ENCODE measurements around the gene SDE2. TPM values are rescaled to one million over a fixed set of nuclear protein-coding genes. Genes with fewer than 3 reads are reported as not detected.
A peak's percentile ranks its signal among the peaks of the same experiment; 100 is the strongest.
"Not testable (repeated sequence)": the region's sequence is repeated elsewhere in the genome, so short reads cannot be mapped to it uniquely, and the experiment has no call there.

SDE2 gene
- total RNA-seq, 2 donors from 2014 or later, result 17.9 to 18.0 TPM

DNA sequence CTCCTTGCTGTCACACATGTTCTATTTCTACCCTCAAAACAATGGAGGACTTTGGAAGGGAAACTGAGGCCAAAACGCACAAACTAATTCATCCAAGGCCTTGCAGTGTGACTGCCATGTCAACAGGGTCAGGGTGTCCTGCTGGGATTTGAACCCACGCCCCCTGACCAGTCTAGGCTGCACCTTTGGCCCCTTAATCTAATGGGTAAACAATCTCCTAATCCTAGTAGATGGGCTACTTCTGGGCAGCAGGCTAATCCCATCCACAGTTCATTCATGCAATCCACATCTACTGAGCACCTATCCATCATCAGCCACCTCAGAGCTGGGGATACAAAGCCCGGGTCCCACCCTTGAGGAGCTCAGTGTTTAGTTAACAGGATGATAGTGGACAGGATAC, 41.1 kb downstream of the SDE2 start:
- no peak for DNase-seq (ENCODE audit: low spot score)
- intact Hi-C loops (cut with DNase I), result loop anchor here in 1 of 2 donors (5.0 kb wide), 1 partner anchor 1504 kb away; no protein-coding TSS in a partner anchor

GRCh38 chr1:225954753-225955152, 44.4 kb downstream of the SDE2 start:
- peak; percentile 32 for DNase-seq (ENCODE audit: low spot score)
- intact Hi-C loops (cut with DNase I), result loop anchor here in 1 of 2 donors (5.0 kb wide), 1 partner anchor 1508 kb away; no protein-coding TSS in a partner anchor

- intact Hi-C loops (cut with DNase I), result no loop called here
- DNase-seq (ENCODE audit: low spot score), result no peak
Observed at GRCh38 chr1:225953315-225953714, 45.8 kb downstream of the SDE2 start.

- intact Hi-C loops (cut with DNase I), result no loop called here
- DNase-seq (ENCODE audit: low spot score), result peak; percentile 50
Observed at GRCh38 chr1:225950905-225951497, 48.1 kb downstream of the SDE2 start.

- intact Hi-C loops (cut with DNase I), result no loop called here
- peak; percentile 18 for DNase-seq (ENCODE audit: low spot score)
Observed at GRCh38 chr1:225949041-225949440, 50.1 kb downstream of the SDE2 start.

DNA sequence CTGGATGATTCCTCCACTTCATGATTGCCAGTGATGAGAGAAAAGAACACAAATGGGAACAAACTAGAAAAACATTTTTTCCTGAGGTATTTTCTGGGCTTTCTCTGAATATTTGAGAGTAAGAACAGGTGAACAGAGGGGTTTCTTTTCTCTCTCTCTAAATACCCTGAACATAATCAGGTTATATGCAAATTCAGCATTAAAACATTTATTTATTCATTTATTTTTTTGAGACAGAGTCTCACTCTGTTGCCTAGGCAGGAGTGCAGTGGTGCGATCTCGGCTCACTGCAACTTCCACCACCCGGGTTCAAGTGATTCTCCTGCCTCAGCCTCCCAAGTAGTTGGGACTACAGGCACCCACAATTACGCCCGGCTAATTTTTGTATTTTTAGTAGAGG, 52.3 kb downstream of the SDE2 start:
- intact Hi-C loops (cut with DNase I), result no loop called here
- DNase-seq (ENCODE audit: low spot score), result peak; percentile 32

DNA sequence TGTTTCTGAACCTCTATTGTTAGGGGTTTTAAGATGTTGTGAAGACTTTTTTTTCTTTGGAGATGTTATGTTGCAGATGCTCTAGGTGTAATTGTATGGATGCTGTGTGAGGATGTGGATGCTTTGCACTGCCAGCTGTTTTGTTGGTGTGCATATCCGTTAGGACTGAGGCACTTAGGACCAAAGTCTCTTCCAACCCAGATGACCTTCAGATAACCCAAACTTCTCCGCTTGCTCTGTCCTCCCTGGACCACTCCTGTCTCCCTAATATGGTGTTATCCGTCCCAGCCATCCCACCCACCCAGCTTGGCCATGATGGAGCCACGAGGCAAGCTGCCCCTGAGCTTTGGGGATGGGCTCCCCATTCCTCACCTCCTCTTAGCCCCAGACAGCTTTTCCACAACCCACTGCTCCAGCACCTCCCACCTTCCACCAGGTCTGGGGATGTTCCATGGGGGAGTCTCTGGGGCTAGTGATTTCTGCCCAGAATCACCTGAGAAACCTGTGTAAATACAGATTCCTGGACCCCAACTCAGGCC, 53.0 kb downstream of the SDE2 start:
- peak; percentile 54 for DNase-seq (ENCODE audit: low spot score)

DNA sequence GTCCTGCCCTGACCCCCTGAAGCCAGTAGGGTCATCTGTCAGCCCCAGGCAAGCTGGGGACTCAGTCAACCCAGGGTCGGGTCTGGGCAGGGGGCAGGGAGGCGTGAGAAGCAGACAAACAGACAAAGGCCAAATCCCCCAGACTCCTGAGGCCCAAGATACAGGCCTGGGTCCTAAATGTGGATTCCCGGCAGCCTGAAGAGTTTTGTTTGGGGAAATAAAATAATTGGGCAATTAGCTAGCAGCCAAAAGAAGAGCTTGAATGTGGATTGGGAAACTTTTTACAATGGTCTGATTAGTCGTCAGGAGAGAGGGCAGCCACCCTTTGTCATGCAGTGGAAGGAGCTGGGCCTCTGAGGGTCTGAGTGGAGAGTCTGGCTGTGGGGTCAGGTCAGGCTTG, 53.6 kb downstream of the SDE2 start:
- DNase-seq (ENCODE audit: low spot score), result peak; percentile 40
- intact Hi-C loops (cut with DNase I), result no loop called here

More for the DNA sequence above, 53.0 kb downstream of the SDE2 start:
- intact Hi-C loops (cut with DNase I), result no loop called here

- intact Hi-C loops (cut with DNase I), result no loop called here
- DNase-seq (ENCODE audit: low spot score), result peak; percentile 30
Observed at GRCh38 chr1:225944951-225945350, 54.2 kb downstream of the SDE2 start.

DNA sequence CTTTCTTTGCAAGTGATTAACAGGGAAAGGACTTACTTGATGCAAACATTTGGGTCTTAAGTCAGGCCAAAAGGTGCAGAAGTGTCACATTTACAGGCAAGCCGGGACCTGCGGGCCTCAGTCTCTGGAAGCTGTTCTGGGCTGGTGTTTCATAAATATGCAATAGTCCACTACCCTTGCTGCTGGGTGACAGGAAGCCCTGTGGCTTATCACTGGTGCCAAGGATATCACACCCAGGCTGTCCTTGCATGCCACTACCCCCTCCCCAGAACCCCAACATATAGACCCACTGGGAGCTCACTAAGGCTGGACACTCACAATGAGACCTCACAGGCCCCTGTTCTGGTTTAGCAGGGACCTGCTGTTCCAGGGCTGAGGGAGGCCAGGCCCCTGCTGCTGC, 54.8 kb downstream of the SDE2 start:
- DNase-seq (ENCODE audit: low spot score), result peak; percentile 37
- intact Hi-C loops (cut with DNase I), result no loop called here

- peak; percentile 23 for DNase-seq (ENCODE audit: low spot score)
- intact Hi-C loops (cut with DNase I), result no loop called here
Observed at GRCh38 chr1:225943582-225943981, 55.6 kb downstream of the SDE2 start.

DNA sequence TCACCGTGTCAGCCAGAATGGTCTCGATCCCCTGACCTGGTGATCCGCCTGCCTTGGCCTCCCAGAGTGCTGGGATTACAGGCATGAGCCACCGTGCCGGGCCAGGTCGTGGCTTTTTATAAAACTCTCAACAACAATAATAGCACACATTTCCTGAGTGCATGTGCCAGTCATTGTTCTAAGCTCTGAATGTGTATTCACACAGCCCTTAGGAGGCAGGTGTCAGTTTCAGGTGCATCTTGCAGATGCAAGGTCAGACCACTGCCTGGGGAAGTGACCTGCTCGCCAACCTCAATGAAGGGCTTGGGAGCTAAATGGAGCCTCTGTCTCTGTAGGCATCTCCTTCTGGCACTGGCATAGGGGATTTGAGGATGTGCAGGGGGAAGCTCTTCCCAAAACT, 56.6 kb downstream of the SDE2 start:
- DNase-seq (ENCODE audit: low spot score), result peak; percentile 66
- intact Hi-C loops (cut with DNase I), result no loop called here

GRCh38 chr1:225941942-225942222, 57.3 kb downstream of the SDE2 start:
- intact Hi-C loops (cut with DNase I), result no loop called here
- no peak for DNase-seq (ENCODE audit: low spot score)

- peak; percentile 65 for DNase-seq (ENCODE audit: low spot score)
- intact Hi-C loops (cut with DNase I), result no loop called here
Observed at GRCh38 chr1:225941187-225941941, 57.8 kb downstream of the SDE2 start, which contains the start of gene LEFTY2. Gene LEFTY2 (minus strand): TSS chr1:225941220. CDS start chr1:225941140, 80 bp downstream.

GRCh38 chr1:225940385-225941151, 58.6 kb downstream of the SDE2 start:
- intact Hi-C loops (cut with DNase I), result no loop called here
- DNase-seq (ENCODE audit: low spot score), result peak; percentile 75

GRCh38 chr1:225939939-225940310, 59.2 kb downstream of the SDE2 start:
- DNase-seq (ENCODE audit: low spot score), result peak; percentile 64
- intact Hi-C loops (cut with DNase I), result not testable (repeated sequence)

- peak; percentile 50 for DNase-seq (ENCODE audit: low spot score)
- intact Hi-C loops (cut with DNase I), result not testable (repeated sequence)
Observed at GRCh38 chr1:225939097-225939938, 59.8 kb downstream of the SDE2 start.

DNA sequence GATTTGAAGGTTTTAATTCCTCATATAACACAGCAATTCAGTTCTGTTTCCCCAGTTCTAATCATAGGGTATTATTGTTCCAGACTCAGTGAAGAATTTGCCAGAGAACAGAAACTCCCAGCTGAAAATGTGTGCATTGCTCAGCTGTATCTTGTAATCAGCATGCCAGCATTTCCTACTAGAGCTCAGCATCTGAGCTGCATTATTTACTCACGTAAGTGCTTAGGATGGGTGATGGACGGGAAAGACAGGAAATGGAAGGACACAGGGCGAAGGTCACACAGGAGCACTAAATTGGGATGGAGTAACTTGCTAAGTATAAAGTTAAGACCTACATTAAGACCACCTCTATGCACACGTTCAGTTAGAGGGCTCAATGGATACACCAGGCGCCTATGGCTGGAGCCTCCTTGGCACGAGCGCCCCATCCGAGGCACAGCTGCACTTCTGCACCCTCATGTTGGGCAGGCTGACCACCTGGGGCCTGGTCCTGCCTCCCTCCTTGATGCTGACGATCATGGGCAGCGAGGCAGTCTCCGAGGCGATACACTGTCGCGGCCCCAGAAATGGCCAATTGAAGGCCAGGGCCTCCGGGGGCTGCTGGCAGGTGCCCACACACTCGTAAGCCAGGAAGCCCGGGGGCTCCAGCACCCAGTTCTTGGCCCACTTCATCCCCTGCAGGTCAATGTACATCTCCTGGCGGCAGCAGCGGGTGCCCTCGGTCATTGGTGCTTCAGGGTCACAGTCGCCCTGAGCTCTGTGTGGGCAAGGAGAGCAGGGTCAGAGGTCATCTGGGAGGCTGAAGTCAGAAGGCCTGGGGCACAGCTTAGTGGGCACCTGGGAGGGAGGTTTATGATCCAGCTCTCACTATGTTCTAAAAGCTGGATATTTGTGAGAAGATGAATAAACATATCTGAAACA, 61.8 kb downstream of the SDE2 start:
- intact Hi-C loops (cut with DNase I), result no loop called here
- DNase-seq (ENCODE audit: low spot score), result peak; percentile 72
